Dermis blood vessel endothelial cell (primary cell): Measurements from ENCODE around the gene NUP153. TPM values are rescaled to one million over a fixed set of nuclear protein-coding genes. Genes with fewer than 3 reads are reported as not detected.
"Not testable (repeated sequence)": the region's sequence is repeated elsewhere in the genome, so short reads cannot be mapped to it uniquely, and the experiment has no call there.

Experiments used
- DNase-seq: peaks from one replicate; pipeline ENCODE4 v3.0.0; 2010
- total RNA-seq: library from RNA; depleted of rRNA; stranded (reverse); fragments of >200 nt; gene quantifications from 2 replicates; pipeline ENCODE4 v1.2.3, GENCODE V29; 2014

NUP153 gene
- total RNA-seq, 1 donor from 2014 or later, result 31.3 TPM

- DNase-seq, result peak; percentile 47
These were observed 106.0 kb downstream of the NUP153 start for GRCh38 chr6:17600527-17601385.

GRCh38 chr6:17599877-17600526 is 106.7 kb downstream of the NUP153 start, which contains the start of gene FAM8A1:
Gene FAM8A1 (plus strand): TSS chr6:17600302. CDS start chr6:17600410, 108 bp downstream.
- peak; percentile 93 for DNase-seq

- no peak for DNase-seq
These were observed 110.6 kb downstream of the NUP153 start for GRCh38 chr6:17596085-17596484.

GRCh38 chr6:17593246-17593645 is 113.5 kb downstream of the NUP153 start:
- DNase-seq, result no peak

- no peak for DNase-seq
These were observed 115.4 kb downstream of the NUP153 start for GRCh38 chr6:17591287-17591686.

- DNase-seq, result peak; percentile 76
These were observed 117.2 kb downstream of the NUP153 start for GRCh38 chr6:17589406-17590096.

GRCh38 chr6:17588011-17588410 is 118.7 kb downstream of the NUP153 start:
- no peak for DNase-seq

- not testable (repeated sequence) for DNase-seq
These were observed 120.1 kb downstream of the NUP153 start for GRCh38 chr6:17586623-17587022.

- peak; percentile 30 for DNase-seq
These were observed 120.8 kb downstream of the NUP153 start for GRCh38 chr6:17585766-17586490.

- DNase-seq, result peak; percentile 90
These were observed 122.4 kb downstream of the NUP153 start for GRCh38 chr6:17584241-17584803.

GRCh38 chr6:17583811-17584210 is 122.9 kb downstream of the NUP153 start:
- DNase-seq, result peak; percentile 80

GRCh38 chr6:17581282-17581681 is 125.4 kb downstream of the NUP153 start:
- not testable (repeated sequence) for DNase-seq

GRCh38 chr6:17580518-17581048 is 126.1 kb downstream of the NUP153 start:
- peak; percentile 62 for DNase-seq

- no peak for DNase-seq
These were observed 129.7 kb downstream of the NUP153 start for GRCh38 chr6:17577059-17577458.

GRCh38 chr6:17574866-17575560 is 131.7 kb downstream of the NUP153 start:
- DNase-seq, result no peak

- DNase-seq, result no peak
These were observed 141.3 kb downstream of the NUP153 start for GRCh38 chr6:17565399-17565798.

Other genes starting within 250 kb of the NUP153 start
- gene FAM8A1, start 106.6 kb downstream of the NUP153 start, total RNA-seq, result 14.5 and 18.9 TPM in 2 replicates